HepG2 (cell line): Measurements from ENCODE around the gene NKD2.

ENCODE experiments used
- CTCF ChIP-seq: sonication (generic); formaldehyde crosslinking; IDR thresholded peaks from 2 replicates; pipeline ENCODE4 v1.5.0; 2020; ENCODE audit warnings: mild to moderate bottlenecking, missing genetic modification reagents, moderate library complexity
- ZNF253 ChIP-seq: sonication (generic); formaldehyde crosslinking; IDR thresholded peaks from 2 replicates; pipeline ENCODE4 v1.8.0; 2022; ENCODE audit warnings: mild to moderate bottlenecking, missing genetic modification reagents, borderline replicate concordance
- ZNF530 ChIP-seq: sonication (generic); formaldehyde crosslinking; IDR thresholded peaks from 2 replicates; pipeline ENCODE4 v1.5.0; 2020; ENCODE audit warnings: low read depth, mild to moderate bottlenecking, missing genetic modification reagents

GRCh38 chr5:1015507-1015906 is 6.9 kb downstream of the NKD2 start:
- TF ChIP-seq ZNF253 = no peak
- no peak for TF ChIP-seq CTCF (CRISPR knock-in tag)
- TF ChIP-seq ZNF530 (CRISPR knock-in tag) = no peak
